ENCODE measurements around the gene METTL25B.

GRCh38 chr1:156703741-156704140 lies 24.5 kb upstream of the METTL25B start:
- TF ChIP-seq POLR2AphosphoS5 (IDR thresholded peaks at IDR 0.05) (no peak), CTCF (IDR thresholded peaks at IDR 0.05 in 8 of 11, conservative IDR thresholded peaks at IDR 0.05 in 3 of 11) (no peak), POLR2A (IDR thresholded peaks at IDR 0.05) (no peak)
